NK-92 (cell line): ENCODE data around the gene ZDHHC3.
A peak's percentile ranks its signal among the peaks of the same experiment; 100 is the strongest.

Source experiments
- DNase-seq: peaks from one replicate; lab custom pipeline; 2025; ENCODE audit not compliant: unreplicated experiment; lab: John Stamatoyannopoulos, UW

Gene ZDHHC3, protein sequence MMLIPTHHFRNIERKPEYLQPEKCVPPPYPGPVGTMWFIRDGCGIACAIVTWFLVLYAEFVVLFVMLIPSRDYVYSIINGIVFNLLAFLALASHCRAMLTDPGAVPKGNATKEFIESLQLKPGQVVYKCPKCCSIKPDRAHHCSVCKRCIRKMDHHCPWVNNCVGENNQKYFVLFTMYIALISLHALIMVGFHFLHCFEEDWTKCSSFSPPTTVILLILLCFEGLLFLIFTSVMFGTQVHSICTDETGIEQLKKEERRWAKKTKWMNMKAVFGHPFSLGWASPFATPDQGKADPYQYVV

GRCh38 chr3:44976002-44976815, at the start of gene ZDHHC3, which contains the start of gene EXOSC7:
ZDHHC3 (minus strand) TSS chr3:44976174; CDS start chr3:44959436, 16,738 bp downstream.
EXOSC7 (plus strand) TSS chr3:44976244; CDS start chr3:44976278, 34 bp downstream.
- peak; percentile 14 for DNase-seq

DNA sequence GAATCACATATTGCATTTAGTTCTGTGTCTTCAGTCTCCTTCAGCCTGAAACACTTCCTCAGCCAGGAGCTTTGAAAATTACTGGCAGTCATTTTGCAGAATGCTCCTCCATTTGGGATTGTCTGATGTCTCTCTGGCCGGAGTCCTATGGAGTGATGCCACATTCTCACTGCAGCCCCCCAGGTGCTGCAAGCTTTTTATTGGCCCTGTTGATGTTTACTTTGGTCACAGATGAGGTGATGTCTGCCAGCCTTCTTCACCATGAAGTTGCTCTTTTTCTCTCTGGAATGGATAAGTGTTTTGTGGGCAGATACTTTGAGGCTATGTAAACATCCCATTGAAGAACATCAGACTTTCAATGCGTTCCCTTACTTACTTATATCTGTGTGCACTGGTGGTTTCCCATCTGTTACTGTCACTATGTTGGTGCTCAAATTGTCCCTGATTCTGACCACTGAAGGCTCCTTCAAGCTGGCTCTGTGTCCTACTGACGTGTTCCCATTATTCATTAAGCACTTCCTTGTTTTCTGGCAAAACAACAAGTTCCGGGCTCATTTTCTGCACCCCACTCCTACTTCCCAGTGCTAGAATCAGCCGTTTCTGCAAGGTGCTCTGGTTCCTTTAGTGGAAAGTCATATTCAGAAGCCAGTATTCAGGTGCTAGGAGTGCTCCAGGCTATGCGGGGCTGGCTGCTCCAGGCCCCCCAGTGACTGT, 48.7 kb upstream of the ZDHHC3 start:
- no peak for DNase-seq

- DNase-seq: no peak
Observed at GRCh38 chr3:45023675-45024074, 47.7 kb upstream of the ZDHHC3 start.

DNA sequence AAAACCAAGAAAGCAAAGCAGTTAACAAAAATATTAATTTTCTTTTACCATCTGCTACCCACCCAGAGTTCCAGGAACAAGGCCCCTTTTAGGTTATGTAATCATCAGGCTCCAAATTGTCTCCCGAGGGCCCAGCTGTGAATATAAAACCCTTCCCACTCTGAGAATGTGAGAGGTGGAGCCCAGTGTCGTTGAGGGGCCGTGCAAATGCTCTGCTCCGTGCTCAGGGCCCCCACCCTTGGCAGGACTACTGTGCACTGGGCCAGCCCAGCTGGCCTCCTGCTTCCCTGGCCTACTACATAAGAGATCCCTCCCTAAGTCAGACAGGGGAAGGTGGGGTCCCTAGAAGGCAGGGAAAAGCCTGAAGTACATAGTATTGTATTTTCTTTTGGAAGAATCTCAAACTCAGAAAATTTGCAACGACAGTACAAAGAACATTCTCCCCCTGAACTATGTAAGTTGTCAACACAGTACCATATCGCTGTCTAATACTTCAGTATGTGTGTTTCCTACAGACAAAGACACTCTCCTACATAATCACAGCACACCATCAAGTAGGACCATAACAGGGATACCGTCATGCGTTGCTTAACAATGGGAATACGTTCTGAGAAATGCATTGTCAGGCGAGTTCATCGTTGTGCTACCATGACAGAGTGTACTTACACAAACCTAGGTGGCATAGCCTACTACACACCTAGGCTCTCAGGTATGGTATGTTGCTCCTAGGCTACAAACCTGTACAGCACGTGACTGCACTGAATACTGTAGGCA, 45.7 kb upstream of the ZDHHC3 start:
- DNase-seq: no peak

- no peak for DNase-seq
Observed at GRCh38 chr3:45020534-45020933, 44.6 kb upstream of the ZDHHC3 start.

GRCh38 chr3:45017821-45018220, 41.8 kb upstream of the ZDHHC3 start:
- no peak for DNase-seq

DNA sequence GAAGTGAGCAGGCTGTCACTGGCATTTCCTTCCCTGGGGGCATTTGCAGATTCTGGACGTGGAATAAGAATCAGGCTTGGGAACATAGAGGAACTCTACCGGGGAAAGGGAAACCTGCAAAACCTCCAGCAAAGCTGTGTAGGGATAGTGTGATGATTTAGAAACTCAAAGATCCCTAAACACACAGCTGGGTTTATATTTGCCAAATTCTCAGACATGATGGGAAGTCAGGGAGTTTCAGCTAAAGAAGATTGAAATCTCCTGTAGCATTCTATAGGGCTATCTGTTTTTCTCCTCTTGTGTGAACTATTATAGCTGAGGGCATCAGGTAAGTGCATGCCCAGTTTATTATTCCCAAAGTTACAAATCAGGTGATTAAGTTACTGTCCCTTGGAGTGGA, 40.9 kb upstream of the ZDHHC3 start:
- DNase-seq: no peak

GRCh38 chr3:45012577-45012976, 36.6 kb upstream of the ZDHHC3 start:
- DNase-seq: no peak

GRCh38 chr3:45011756-45012508, 36.0 kb upstream of the ZDHHC3 start:
- no peak for DNase-seq

GRCh38 chr3:45010811-45011333, 34.9 kb upstream of the ZDHHC3 start:
- no peak for DNase-seq

GRCh38 chr3:45009868-45010267, 33.9 kb upstream of the ZDHHC3 start:
- no peak for DNase-seq

DNA sequence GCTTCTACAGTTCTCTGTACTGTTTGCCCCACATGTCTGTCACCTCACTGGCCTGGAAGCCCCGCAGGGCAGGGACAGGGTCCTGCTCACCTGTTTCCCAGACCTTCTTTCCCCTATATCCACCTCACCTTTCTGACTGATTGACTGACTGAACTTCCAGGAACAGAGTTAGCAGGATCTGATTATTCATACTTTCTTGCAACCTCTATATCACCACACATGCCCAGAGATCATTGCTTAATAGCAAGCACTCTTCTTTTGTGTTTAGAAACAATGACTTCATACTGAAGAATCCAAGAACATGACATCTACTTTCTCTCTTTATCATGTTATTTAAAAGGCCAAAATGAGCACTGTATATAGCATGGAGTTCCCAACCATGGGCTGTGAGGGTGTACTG, 32.1 kb upstream of the ZDHHC3 start:
- DNase-seq: no peak

GRCh38 chr3:45007091-45007490, 31.1 kb upstream of the ZDHHC3 start:
- DNase-seq: no peak

GRCh38 chr3:45003859-45004258, 27.9 kb upstream of the ZDHHC3 start:
- no peak for DNase-seq

GRCh38 chr3:45003406-45003805, 27.4 kb upstream of the ZDHHC3 start:
- DNase-seq: no peak

GRCh38 chr3:45002720-45003119, 26.7 kb upstream of the ZDHHC3 start:
- no peak for DNase-seq

DNA sequence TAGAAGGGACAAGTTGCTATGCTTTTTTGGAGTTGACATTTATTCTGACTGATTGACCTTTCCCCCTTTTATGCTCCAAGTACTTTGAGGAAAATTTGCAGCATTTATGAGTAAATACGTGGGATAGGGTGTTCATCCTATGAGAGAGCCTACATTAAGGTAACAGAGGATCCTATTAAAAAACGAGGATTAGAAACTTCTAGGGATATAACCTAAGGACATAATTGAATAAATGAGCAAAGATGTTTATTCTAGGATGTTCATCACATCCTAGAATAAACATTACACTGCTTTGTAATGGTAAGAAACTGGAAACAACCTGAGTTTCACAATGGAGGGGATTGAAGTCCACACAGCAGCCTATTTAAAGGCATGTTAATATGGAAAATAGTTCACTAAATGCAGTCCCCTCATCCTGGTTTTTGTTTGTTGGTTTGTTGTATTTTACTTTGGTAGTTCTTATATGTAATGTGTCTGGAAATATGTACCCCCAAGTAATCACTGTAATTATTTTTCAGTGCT, 26.2 kb upstream of the ZDHHC3 start:
- no peak for DNase-seq

DNA sequence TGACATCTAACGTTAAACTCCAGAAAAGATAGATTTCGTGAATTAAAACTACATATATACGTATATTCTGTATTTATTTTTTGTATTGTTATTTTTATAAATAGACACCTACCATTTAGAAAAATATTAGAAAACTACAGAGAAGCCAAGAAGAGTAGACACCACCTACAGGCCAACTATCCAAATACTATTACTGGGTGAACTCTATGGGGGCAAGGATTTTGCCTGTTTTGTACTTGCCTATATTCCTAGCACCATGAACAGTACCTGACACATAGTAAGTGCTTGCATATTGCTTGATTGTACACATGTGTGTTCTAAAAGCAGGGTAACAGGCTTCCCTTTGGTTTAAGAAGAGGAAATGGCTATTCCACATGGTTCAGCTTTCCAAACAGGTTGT, 25.8 kb upstream of the ZDHHC3 start:
- no peak for DNase-seq

DNA sequence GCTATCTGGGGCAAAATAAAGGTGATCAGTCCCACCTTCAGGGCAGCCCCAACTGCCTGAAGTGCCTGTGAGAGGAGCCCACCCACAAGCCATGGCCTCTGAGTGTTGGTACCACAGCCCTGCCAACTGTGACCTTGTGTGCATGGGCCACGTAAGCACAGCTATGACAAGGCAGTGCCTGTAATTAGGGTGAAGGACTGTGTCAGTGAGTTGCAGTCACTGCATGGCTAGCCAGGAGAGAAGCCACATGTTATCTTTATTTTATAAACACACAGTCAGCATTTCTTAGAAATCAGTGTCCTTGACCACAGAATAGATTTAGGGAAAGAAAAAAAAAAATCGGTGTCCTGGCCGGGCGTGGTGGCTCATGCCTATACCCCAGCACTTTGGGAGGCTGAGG, 24.8 kb upstream of the ZDHHC3 start:
- DNase-seq: no peak

DNA sequence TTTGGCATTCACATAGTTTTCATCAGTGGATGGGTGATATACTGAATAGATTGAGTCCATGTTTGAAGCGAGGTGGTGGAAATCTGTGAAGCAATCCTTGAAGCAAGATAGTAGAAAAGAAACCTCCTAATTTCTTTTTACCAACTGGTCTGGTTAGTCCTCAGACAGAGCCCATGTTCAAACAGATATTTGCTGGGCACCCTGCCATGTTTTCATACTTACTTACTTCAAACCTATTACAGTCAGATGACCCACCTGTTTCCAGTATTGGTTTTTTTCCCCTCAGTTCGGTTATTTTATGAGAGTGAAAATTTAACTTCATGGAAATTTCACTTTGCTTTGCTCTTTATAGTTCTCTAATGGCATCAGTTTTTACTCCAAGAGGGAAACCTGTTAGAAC, 23.8 kb upstream of the ZDHHC3 start:
- DNase-seq: no peak
